ENCODE data around the gene SPP2.

DNA sequence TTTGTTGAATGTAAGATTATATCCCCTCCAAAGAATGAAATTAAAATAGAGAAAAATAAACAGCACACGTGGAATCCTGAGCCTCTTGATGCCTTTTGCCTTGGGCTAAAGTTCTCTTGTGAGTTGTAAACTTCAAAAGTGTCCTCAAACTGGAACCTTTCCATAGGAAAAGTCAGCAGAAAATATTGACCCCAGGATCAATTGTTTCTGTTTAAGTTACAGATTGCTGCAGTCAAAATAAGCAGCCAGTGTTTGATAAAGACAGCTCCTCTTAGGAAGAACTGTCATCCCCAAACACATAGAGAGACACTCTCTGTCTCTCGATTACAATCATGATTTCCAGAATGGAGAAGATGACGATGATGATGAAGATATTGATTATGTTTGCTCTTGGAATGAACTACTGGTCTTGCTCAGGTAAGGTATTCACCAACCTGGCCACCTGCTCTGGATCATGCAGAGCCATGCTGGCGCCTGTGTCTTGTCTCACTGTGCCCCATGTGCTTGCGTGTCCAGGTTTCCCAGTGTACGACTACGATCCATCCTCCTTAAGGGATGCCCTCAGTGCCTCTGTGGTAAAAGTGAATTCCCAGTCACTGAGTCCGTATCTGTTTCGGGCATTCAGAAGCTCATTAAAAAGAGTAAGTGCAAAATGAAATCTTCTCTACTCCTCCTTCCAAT is at the start of gene SPP2:
- TF ChIP-seq, protein P1, sequence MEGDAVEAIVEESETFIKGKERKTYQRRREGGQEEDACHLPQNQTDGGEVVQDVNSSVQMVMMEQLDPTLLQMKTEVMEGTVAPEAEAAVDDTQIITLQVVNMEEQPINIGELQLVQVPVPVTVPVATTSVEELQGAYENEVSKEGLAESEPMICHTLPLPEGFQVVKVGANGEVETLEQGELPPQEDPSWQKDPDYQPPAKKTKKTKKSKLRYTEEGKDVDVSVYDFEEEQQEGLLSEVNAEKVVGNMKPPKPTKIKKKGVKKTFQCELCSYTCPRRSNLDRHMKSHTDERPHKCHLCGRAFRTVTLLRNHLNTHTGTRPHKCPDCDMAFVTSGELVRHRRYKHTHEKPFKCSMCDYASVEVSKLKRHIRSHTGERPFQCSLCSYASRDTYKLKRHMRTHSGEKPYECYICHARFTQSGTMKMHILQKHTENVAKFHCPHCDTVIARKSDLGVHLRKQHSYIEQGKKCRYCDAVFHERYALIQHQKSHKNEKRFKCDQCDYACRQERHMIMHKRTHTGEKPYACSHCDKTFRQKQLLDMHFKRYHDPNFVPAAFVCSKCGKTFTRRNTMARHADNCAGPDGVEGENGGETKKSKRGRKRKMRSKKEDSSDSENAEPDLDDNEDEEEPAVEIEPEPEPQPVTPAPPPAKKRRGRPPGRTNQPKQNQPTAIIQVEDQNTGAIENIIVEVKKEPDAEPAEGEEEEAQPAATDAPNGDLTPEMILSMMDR (IDR thresholded peaks at IDR 0.05; ENCODE audit: low read length): no peak
- TF ChIP-seq EZH2 (optimal IDR thresholded peaks at IDR 0.05; ENCODE audit: low read depth, low read length): no peak

All from MM.1S (cell line).